ENCODE results near the gene ZNF440.

GRCh38 chr19:11848594-11849469 lies 34.8 kb downstream of the ZNF440 start, which contains the start of gene ZNF439:
- no peak for TF ChIP-seq CTCF (IDR thresholded peaks at IDR 0.05; ENCODE audit: low read depth, low read length, poor library complexity, severe bottlenecking)
- no peak for TF ChIP-seq EZH2phosphoT487 (IDR thresholded peaks at IDR 0.05; ENCODE audit: borderline replicate concordance, low read length)
